Suprapubic skin (tissue), 3 donors: ENCODE data around the gene IGF2R.

ENCODE experiments used
- POLR2AphosphoS5 ChIP-seq, 3 donors: sonication (generic); formaldehyde crosslinking; IDR thresholded peaks; one replicate each; pipeline ENCODE4 v1.6.1; 2017; ENCODE audit warnings: antibody characterized with exemption in 3 of 3
- TF ChIP-seq, protein P1 (sequence below), 2 donors: fragments of 200-600 bp in 1 of 2; fragments of 450-650 bp in 1 of 2; sonication (generic) in 1 of 2; IDR thresholded peaks; one replicate each; pipeline ENCODE4 v1.5.1; 2016 to 2019; ENCODE audit warnings: antibody characterized with exemption in 2 of 2, mild to moderate bottlenecking in 1 of 2, moderate library complexity in 1 of 2

GRCh38 chr6:159976686-159977254 is 7.9 kb downstream of the IGF2R start:
- TF ChIP-seq, protein P1, sequence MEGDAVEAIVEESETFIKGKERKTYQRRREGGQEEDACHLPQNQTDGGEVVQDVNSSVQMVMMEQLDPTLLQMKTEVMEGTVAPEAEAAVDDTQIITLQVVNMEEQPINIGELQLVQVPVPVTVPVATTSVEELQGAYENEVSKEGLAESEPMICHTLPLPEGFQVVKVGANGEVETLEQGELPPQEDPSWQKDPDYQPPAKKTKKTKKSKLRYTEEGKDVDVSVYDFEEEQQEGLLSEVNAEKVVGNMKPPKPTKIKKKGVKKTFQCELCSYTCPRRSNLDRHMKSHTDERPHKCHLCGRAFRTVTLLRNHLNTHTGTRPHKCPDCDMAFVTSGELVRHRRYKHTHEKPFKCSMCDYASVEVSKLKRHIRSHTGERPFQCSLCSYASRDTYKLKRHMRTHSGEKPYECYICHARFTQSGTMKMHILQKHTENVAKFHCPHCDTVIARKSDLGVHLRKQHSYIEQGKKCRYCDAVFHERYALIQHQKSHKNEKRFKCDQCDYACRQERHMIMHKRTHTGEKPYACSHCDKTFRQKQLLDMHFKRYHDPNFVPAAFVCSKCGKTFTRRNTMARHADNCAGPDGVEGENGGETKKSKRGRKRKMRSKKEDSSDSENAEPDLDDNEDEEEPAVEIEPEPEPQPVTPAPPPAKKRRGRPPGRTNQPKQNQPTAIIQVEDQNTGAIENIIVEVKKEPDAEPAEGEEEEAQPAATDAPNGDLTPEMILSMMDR (IDR thresholded peaks at IDR 0.05) = no peak
- TF ChIP-seq POLR2AphosphoS5 (IDR thresholded peaks at IDR 0.05) = no peak
